Stimulated activated CD8-positive, alpha-beta memory T cell treated with anti-CD3 and anti-CD28 coated beads, Interleukin-4, amount 100 ng/mL, for 48 hours (primary cell): Measurements from ENCODE around the gene KSR1.
"Not testable (repeated sequence)": the region's sequence is repeated elsewhere in the genome, so short reads cannot be mapped to it uniquely, and the experiment has no call there.

Experiments
- DNase-seq: peaks from one replicate; pipeline ENCODE4 v3.0.0-alpha.2; 2020

Gene KSR1

GRCh38 chr17:27496437-27496943 is 40.2 kb downstream of the KSR1 start:
- DNase-seq = no peak

- no peak for DNase-seq
Measured at GRCh38 chr17:27496971-27497370, 40.7 kb downstream of the KSR1 start.

- DNase-seq = no peak
Measured at GRCh38 chr17:27497696-27498095, 41.4 kb downstream of the KSR1 start.

GRCh38 chr17:27498615-27499309 is 42.5 kb downstream of the KSR1 start:
- no peak for DNase-seq

GRCh38 chr17:27499451-27500265 is 43.4 kb downstream of the KSR1 start:
- no peak for DNase-seq

GRCh38 chr17:27501338-27501737 is 45.1 kb downstream of the KSR1 start:
- DNase-seq = not testable (repeated sequence)

- DNase-seq = no peak
Measured at GRCh38 chr17:27502526-27503324, 46.5 kb downstream of the KSR1 start.

GRCh38 chr17:27503611-27504010 is 47.4 kb downstream of the KSR1 start:
- no peak for DNase-seq

GRCh38 chr17:27504188-27504995 is 48.1 kb downstream of the KSR1 start:
- no peak for DNase-seq

- DNase-seq = no peak
Measured at GRCh38 chr17:27506348-27507218, 50.3 kb downstream of the KSR1 start.

- no peak for DNase-seq
Measured at GRCh38 chr17:27511168-27511883, 55.1 kb downstream of the KSR1 start.

GRCh38 chr17:27512031-27512430 is 55.8 kb downstream of the KSR1 start:
- no peak for DNase-seq

- no peak for DNase-seq
Measured at GRCh38 chr17:27512511-27513346, 56.5 kb downstream of the KSR1 start.

GRCh38 chr17:27513849-27514248 is 57.6 kb downstream of the KSR1 start:
- DNase-seq = no peak

- DNase-seq = no peak
Measured at GRCh38 chr17:27514595-27515413, 58.6 kb downstream of the KSR1 start.

- DNase-seq = no peak
Measured at GRCh38 chr17:27518048-27518447, 61.8 kb downstream of the KSR1 start.

GRCh38 chr17:27518545-27519521 is 62.6 kb downstream of the KSR1 start:
- DNase-seq = no peak

- DNase-seq = no peak
Measured at GRCh38 chr17:27519550-27519949, 63.3 kb downstream of the KSR1 start.
